Posterior vena cava (tissue), 2 donors: ENCODE results near the gene MRPS23. TPM values are rescaled to one million over a fixed set of nuclear protein-coding genes. Genes with fewer than 3 reads are reported as not detected.

Source experiments
- DNase-seq: peaks from one replicate; pipeline ENCODE4 v3.0.0-alpha.2; 2020; ENCODE audit warnings: low spot score
- intact Hi-C, 2 donors: fragments of 100-400 bp; cut with DNase I; formaldehyde crosslinking; loops; one replicate each; pipeline versions ENCODE4 v1.14.1 to v1.14.2; 2022 to 2023
- total RNA-seq, 2 donors: library from RNA; stranded (reverse); fragmentation: NEBNext Ultra II Directional; extraction: Animal tissue kit (Norgen Biotek cat#: 25700); gene quantifications; one replicate each; pipeline ENCODE4 v1.2.1, GENCODE V29; 2021
- donor health status: DM: yes; HTN: yes; CAD: no.
- donor health status: DM: yes; HTN: yes; CAD: no.

MRPS23 gene
- total RNA-seq, 2 donors from 2014 or later = 25.2 to 26.5 TPM

- intact Hi-C loops = no loop called here
- no peak for DNase-seq
These were observed 32.0 kb upstream of the MRPS23 start for GRCh38 chr17:57881783-57882351.

GRCh38 chr17:57881143-57881542, 31.3 kb upstream of the MRPS23 start:
- no peak for DNase-seq
- intact Hi-C loops = no loop called here

- intact Hi-C loops = no loop called here
- DNase-seq = no peak
These were observed 30.2 kb upstream of the MRPS23 start for GRCh38 chr17:57880086-57880456.

GRCh38 chr17:57879437-57880085, 29.7 kb upstream of the MRPS23 start:
- DNase-seq = no peak
- intact Hi-C loops = loop anchor here (5.0 kb wide), 2 partner anchors 68 to 113 kb away; no protein-coding TSS in a partner anchor

- intact Hi-C loops = loop anchor here (5.0 kb wide), 2 partner anchors 69 to 114 kb away; no protein-coding TSS in a partner anchor
- no peak for DNase-seq
These were observed 28.0 kb upstream of the MRPS23 start for GRCh38 chr17:57877803-57878377.

- no peak for DNase-seq
- intact Hi-C loops = loop anchor here (5.0 kb wide), 2 partner anchors 70 to 115 kb away; no protein-coding TSS in a partner anchor
These were observed 27.0 kb upstream of the MRPS23 start for GRCh38 chr17:57876866-57877237.

- DNase-seq = no peak
- intact Hi-C loops = loop anchor here (5.0 kb wide), 2 partner anchors 71 to 116 kb away; no protein-coding TSS in a partner anchor
These were observed 26.4 kb upstream of the MRPS23 start for GRCh38 chr17:57876023-57876865.

- DNase-seq = peak; percentile 94
- intact Hi-C loops = loop anchor here (5.0 kb wide), 2 partner anchors 72 to 117 kb away; no protein-coding TSS in a partner anchor
These were observed 25.6 kb upstream of the MRPS23 start for GRCh38 chr17:57875290-57876022.

GRCh38 chr17:57874434-57875289, 24.8 kb upstream of the MRPS23 start:
- intact Hi-C loops = loop anchor here (5.0 kb wide), 2 partner anchors 73 to 118 kb away; no protein-coding TSS in a partner anchor
- DNase-seq = peak; percentile 93

- DNase-seq = no peak
- intact Hi-C loops = no loop called here
These were observed 24.2 kb upstream of the MRPS23 start for GRCh38 chr17:57874058-57874419.

GRCh38 chr17:57873261-57874057, 23.6 kb upstream of the MRPS23 start:
- intact Hi-C loops = no loop called here
- no peak for DNase-seq

- no peak for DNase-seq
These were observed 22.7 kb upstream of the MRPS23 start for GRCh38 chr17:57872536-57872935.

GRCh38 chr17:57871863-57872262, 22.0 kb upstream of the MRPS23 start:
- intact Hi-C loops = no loop called here
- no peak for DNase-seq

More at GRCh38 chr17:57872536-57872935, 22.7 kb upstream of the MRPS23 start:
- intact Hi-C loops = no loop called here

- intact Hi-C loops = no loop called here
- no peak for DNase-seq
These were observed 21.3 kb upstream of the MRPS23 start for GRCh38 chr17:57871155-57871554.

- DNase-seq = no peak
- intact Hi-C loops = no loop called here
These were observed 20.4 kb upstream of the MRPS23 start for GRCh38 chr17:57870283-57870635.

GRCh38 chr17:57869617-57870282, 19.9 kb upstream of the MRPS23 start:
- no peak for DNase-seq
- intact Hi-C loops = no loop called here
